Measurements from ENCODE around the gene MED29. TPM values are rescaled to one million over a fixed set of nuclear protein-coding genes. Genes with fewer than 3 reads are reported as not detected.

Gene MED29
- total and polyA plus RNA-seq, 2 of the 13 experiments (the other 11 are each of a cell fraction or from before 2014, with no cell fraction given) = 14.0 to 19.7 TPM

DNA sequence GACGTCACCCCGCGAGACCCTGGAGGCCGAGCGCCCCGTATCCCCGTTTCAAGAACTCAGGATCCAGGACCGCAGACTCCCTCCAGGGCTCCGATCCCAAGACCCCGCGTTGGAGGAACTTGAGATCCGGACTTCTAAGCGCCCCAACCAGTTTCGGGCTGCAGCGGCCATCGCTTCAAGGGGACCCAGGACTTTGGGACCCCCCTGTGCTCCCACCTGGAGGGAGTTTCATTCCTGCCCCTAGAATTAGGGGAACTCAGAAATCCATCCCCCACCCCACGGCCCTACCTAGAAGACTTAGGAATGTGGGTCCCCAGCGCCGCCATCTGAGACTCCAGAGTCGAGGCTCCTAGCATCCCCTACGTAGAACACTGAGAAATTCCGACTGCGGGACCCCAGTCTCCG is 21.7 kb downstream of the MED29 start (continued):
- TF ChIP-seq RBFOX2 (IDR thresholded peaks at IDR 0.05; ENCODE audit: low read depth, low read length) = no peak; the same call in 1 of the 2 replicates
- TF ChIP-seq ZKSCAN8 (CRISPR knock-in tag; IDR thresholded peaks at IDR 0.05; ENCODE audit: borderline replicate concordance) = no peak
- no peak for TF ChIP-seq ZNF503 (CRISPR knock-in tag; IDR thresholded peaks at IDR 0.05)
- TF ChIP-seq ZNF124 (CRISPR knock-in tag; IDR thresholded peaks at IDR 0.05) = no peak
- no peak for TF ChIP-seq ZNF136 (CRISPR knock-in tag; IDR thresholded peaks at IDR 0.05; ENCODE audit: low read depth)
- TF ChIP-seq ZHX2 (IDR thresholded peaks at IDR 0.05; ENCODE audit: low read depth) = no peak
- TF ChIP-seq ZHX2 (CRISPR knock-in tag; IDR thresholded peaks at IDR 0.05; ENCODE audit: borderline replicate concordance) = no peak
- no peak for TF ChIP-seq PHF5A (CRISPR knock-in tag; IDR thresholded peaks at IDR 0.05; ENCODE audit: low read depth, unreplicated experiment)
- TF ChIP-seq NR1H2 (CRISPR knock-in tag; IDR thresholded peaks at IDR 0.05; ENCODE audit: borderline replicate concordance, low read depth) = no peak
- TF ChIP-seq WIZ (CRISPR knock-in tag; IDR thresholded peaks at IDR 0.05) = no peak
- no peak for TF ChIP-seq CEBPB (IDR thresholded peaks at IDR 0.05; ENCODE audit: borderline replicate concordance, low read depth, low read length)
- no peak for TF ChIP-seq ZNF792 (CRISPR knock-in tag; IDR thresholded peaks at IDR 0.05)
- no peak for TF ChIP-seq ZMYM4 (CRISPR knock-in tag; IDR thresholded peaks at IDR 0.05)
- TF ChIP-seq ZNF749 (CRISPR knock-in tag; IDR thresholded peaks at IDR 0.05; ENCODE audit: borderline replicate concordance) = no peak
- no peak for TF ChIP-seq ZBTB2 (CRISPR knock-in tag; IDR thresholded peaks at IDR 0.05; ENCODE audit: low read depth)
- TF ChIP-seq ZBTB39 (CRISPR knock-in tag; IDR thresholded peaks at IDR 0.05) = no peak
- TF ChIP-seq ATF3 (CRISPR knock-in tag; IDR thresholded peaks at IDR 0.05) = no peak
- TF ChIP-seq DNMT1 (CRISPR knock-in tag; IDR thresholded peaks at IDR 0.05) = no peak
- TF ChIP-seq NR3C1 (CRISPR knock-in tag; IDR thresholded peaks at IDR 0.05) = no peak
- no peak for TF ChIP-seq GTF2F1 (IDR thresholded peaks at IDR 0.05; ENCODE audit: low read length)

All from HepG2 (cell line).